ENCODE data around the gene MCC.

Gene MCC

DNA sequence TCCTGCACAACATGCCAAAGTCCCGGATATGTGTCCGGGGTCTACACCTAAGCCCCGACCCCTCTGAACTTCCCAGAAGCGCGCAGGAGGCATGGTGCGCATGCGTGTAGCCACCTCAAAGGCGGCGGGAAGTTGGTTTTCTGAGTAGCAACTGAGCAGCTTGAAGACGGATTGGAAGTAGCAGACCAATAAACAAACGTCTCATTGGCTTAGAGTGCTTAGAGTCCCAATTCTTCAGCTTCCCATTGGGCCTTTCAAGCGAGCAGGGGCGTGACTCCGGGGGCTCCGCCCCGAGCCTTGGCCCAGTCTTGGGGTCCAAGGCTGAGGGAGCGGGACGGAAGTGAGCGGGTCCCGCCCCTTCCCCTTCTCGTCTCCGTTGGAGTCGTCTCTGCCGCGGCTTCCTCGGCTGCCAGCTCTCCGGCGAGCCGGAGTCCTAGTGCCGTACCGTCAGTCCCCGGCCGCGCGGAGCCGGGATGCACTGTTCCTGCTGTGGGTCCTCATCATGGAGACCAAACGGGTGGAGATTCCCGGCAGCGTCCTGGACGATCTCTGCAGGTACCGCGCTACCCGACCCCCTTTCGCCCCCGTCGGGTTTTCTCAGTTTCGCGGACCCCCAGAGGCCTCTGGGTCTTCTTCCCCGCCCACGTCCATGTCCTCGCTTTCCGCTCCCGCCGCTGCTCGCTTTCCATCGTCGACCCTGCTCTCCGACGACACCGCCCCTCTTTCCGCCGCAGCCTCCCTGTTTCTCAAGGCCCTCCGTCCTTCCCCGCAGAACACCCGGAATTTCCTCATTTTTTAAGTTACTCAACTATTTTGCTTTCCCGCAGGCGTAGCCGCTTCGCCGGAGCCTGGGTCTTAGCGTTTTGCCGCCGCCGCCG is 511.6 kb downstream of the MCC start, which contains the start of gene DCP2:
Gene DCP2, plus strand, starts transcription at position 367 of the 878 bp plus-strand sequence. Its CDS starts 136 bp downstream, at position 503.
- DNase-seq (ENCODE audit: low spot score) = peak; percentile 96

DNA sequence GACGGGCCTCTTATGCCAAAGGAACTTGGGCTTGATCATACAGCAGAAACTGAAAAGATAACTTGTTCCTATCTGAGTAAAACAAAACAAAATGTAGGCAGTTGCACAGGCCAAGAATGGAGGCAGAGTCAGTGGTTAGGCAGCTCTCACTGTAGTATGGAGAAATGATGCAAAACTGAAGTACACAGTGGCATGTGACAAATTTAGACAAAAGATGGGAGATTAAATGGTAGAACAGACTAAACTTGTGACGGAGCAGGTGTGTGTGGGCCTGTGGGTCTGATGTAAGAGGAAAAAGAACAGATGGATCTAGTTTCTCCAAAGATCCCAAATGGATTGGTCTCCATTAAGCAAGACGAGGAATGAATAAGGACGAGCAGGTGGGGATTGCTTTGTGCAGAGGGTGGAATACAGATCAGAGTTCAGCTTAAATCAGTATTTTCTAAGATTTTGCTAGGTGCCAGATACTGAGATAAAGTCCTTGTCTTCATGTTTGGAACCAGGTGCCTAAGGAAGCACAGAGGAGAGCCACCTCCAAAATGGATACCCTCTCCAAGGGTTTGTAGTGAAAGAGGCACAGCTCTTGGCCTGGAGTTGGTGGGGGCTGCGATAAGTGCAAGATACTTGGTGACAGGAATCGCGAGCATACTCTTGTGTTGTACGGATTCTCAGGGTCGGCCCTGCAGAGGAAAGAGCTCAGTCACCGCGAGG is 512.4 kb downstream of the MCC start:
- DNase-seq (ENCODE audit: low spot score) = no peak

DNA sequence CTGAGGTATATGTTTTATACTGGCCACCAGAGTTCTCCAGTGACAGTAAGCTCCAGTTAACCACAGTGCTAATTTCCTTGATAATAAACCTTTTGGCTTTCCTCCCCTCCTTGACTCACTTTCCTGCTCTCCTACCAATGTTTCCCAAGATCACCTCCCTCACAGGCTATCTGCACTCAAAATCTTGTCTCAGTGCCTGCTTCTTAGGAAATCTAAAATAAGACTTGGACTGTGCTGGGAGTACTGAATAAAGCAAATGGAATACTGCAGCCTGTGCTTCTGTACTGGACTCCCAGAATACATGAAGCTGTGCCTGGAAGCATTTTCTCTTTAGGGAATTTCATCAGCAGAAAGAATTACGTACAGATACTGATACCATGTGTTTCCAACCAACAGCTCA is 513.4 kb downstream of the MCC start:
- no peak for DNase-seq (ENCODE audit: low spot score)

DNA sequence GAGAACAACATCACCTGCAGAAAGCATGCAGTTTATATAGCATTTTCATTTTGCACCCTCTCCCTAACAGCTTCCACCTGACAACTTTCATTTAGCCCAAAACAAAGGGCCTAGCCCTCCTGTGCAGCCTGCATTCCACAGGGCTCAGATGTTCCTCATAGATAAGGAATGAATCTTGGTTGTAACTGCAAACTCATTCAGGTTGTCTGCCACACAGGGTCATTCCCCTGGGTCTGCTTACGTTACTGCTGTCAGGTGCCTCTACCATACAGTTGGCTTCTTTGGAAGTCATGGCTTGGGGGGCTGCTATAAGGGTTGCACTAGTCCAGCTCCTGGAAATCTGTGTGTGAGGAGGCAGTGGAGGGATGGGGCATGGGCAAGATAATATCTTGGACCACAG is 514.3 kb downstream of the MCC start:
- no peak for DNase-seq (ENCODE audit: low spot score)

DNA sequence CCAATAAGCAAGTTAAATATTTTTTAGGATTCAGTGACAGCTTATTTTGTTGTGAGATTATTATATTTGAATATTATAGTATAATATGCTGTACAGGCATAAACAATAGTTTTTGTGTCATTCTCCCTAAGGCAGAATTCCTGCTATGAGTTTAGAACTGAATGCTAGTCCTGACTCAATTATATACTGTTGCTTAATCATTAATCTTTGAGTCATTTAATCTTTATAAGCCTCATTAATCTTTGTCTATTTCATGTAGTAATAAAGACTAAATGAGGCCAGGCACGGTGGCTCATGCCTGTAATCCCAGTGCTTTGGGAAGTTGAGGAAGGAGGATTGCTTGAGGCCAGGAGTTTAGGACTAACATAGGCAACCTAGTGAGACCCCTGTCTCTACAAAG is 515.2 kb downstream of the MCC start:
- no peak for DNase-seq (ENCODE audit: low spot score)
